ENCODE measurements around the gene CNTN6. TPM values are rescaled to one million over a fixed set of nuclear protein-coding genes. Genes with fewer than 3 reads are reported as not detected.

Gene CNTN6
- total RNA-seq, 1 donor from 2014 or later = 0.82 TPM

- no peak for TF ChIP-seq CTCF (conservative IDR thresholded peaks at IDR 0.05)
- Mint-ChIP-seq H3K27me3 (ENCODE audit: low read depth) (no peaks in the 10 kb centered on the region), H3K9me3 (peaks cover 2% of the 10 kb centered on the region), H3K4me1 (peaks cover 31% of the 10 kb centered on the region), H3K4me3 (no peak overlapping the region), H3K36me3 (ENCODE audit: low read depth) (no peaks in the 10 kb centered on the region), H3K27ac (ENCODE audit: unreplicated experiment) (no peak overlapping the region)
- DNase-seq (ENCODE audit: low read depth, low spot score) = no peak
Observed at GRCh38 chr3:1444195-1444594, 351.4 kb downstream of the CNTN6 start.

DNA sequence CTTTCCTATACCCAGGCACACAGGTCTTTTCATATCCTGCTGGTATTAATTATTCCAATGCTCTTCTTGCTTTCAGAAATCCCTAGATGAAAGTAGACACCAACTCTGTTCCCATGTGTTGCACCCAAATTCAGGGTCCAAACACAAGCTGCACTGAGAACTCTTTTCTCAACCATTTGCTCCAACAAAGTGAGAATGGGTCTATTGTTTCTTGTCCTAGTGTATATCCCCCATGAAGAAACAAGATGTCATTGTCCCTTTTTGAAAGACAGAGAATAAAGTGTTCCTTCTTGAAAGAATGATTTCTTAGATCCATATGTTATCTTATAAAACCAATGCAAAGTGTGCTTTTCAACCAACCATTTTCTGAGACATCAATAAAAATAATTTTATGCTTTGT is 353.7 kb downstream of the CNTN6 start:
- Mint-ChIP-seq H3K27ac (ENCODE audit: unreplicated experiment) (no peak overlapping the region), H3K4me3 (no peak overlapping the region), H3K4me1 (peaks cover 35% of the 10 kb centered on the region), H3K27me3 (ENCODE audit: low read depth) (no peaks in the 10 kb centered on the region), H3K36me3 (ENCODE audit: low read depth) (no peaks in the 10 kb centered on the region), H3K9me3 (no peaks in the 10 kb centered on the region)
- no peak for TF ChIP-seq CTCF (conservative IDR thresholded peaks at IDR 0.05)
- no peak for DNase-seq (ENCODE audit: low read depth, low spot score)

- no peaks in the 10 kb centered on the region for H3K9me3 Mint-ChIP-seq
- no peak overlapping the region for H3K4me3 Mint-ChIP-seq
Observed at GRCh38 chr3:1447452-1447851, 354.6 kb downstream of the CNTN6 start.

GRCh38 chr3:1448443-1448842 is 355.6 kb downstream of the CNTN6 start:
- H3K9me3 Mint-ChIP-seq = no peaks in the 10 kb centered on the region

More at GRCh38 chr3:1447452-1447851, 354.6 kb downstream of the CNTN6 start:
- no peak for TF ChIP-seq CTCF (conservative IDR thresholded peaks at IDR 0.05)
- DNase-seq (ENCODE audit: low read depth, low spot score) = no peak
- Mint-ChIP-seq H3K4me1 (peaks cover 34% of the 10 kb centered on the region), H3K27me3 (ENCODE audit: low read depth) (no peaks in the 10 kb centered on the region), H3K27ac (ENCODE audit: unreplicated experiment) (peak overlapping the region; percentile 28), H3K36me3 (ENCODE audit: low read depth) (no peaks in the 10 kb centered on the region)

More at GRCh38 chr3:1448443-1448842, 355.6 kb downstream of the CNTN6 start:
- no peak for DNase-seq (ENCODE audit: low read depth, low spot score)
- Mint-ChIP-seq H3K27ac (ENCODE audit: unreplicated experiment) (no peak overlapping the region), H3K27me3 (ENCODE audit: low read depth) (no peaks in the 10 kb centered on the region), H3K4me3 (no peak overlapping the region), H3K36me3 (ENCODE audit: low read depth) (no peaks in the 10 kb centered on the region), H3K4me1 (peaks cover 28% of the 10 kb centered on the region)
- no peak for TF ChIP-seq CTCF (conservative IDR thresholded peaks at IDR 0.05)
